ENCODE measurements around the gene AAGAB. TPM values are rescaled to one million over a fixed set of nuclear protein-coding genes. Genes with fewer than 3 reads are reported as not detected.
A peak's percentile ranks its signal among the peaks of the same experiment; 100 is the strongest.

AAGAB gene
- total RNA-seq, 2 experiments from 2014 or later = 14.2 to 15.6 TPM

GRCh38 chr15:67240235-67241131, 14.0 kb downstream of the AAGAB start:
- ChIA-PET CTCF (interaction anchor here (0.5 to 3.0 kb wide), 14 partner anchors 9 to 294 kb away, joined by 3 to 12 read pairs (median 3); partner anchors contain the start of genes AAGAB and IQCH), POLR2A (interaction anchor here (0.6 to 1.5 kb wide), 9 partner anchors 14 to 294 kb away, joined by 3 to 13 read pairs (median 3); partner anchors contain the start of genes AAGAB, IQCH and SMAD3)
- Histone ChIP-seq H3K9me3 (ENCODE audit: control insufficient read depth in 1 of 2, insufficient read depth in 1 of 2, low read length in 2 of 2) (no peaks in the 10 kb centered on the region), H3K27ac (ENCODE audit: low read depth in 1 of 2, low read length in 2 of 2) (peak overlapping the region in 1 of 2 donors; percentile 63), H3K4me3 (ENCODE audit: low read length) (no peak overlapping the region), H3K36me3 (ENCODE audit: insufficient read depth, low read length) (peaks cover 11% of the 10 kb centered on the region), H3K4me1 (ENCODE audit: insufficient read depth, low read length) (peaks cover 28% of the 10 kb centered on the region), H3K27me3 (ENCODE audit: control insufficient read depth in 1 of 2, insufficient read depth in 2 of 2, low read length in 2 of 2) (no peaks in the 10 kb centered on the region)
- intact Hi-C loops (cut with DNase I, micrococcal nuclease) = loop anchor here (1.0 to 10.0 kb wide), 5 partner anchors 14 to 594 kb away; partner anchors contain the start of genes AAGAB (in 1 of the 2) and IQCH (in 1 of the 2)
- Mint-ChIP-seq H3K4me3 (peak overlapping the region; percentile 16), H3K27me3 (no peaks in the 10 kb centered on the region), H3K36me3 (ENCODE audit: low read depth) (peaks cover 26% of the 10 kb centered on the region), H3K9me3 (no peaks in the 10 kb centered on the region), H3K4me1 (ENCODE audit: low read depth) (peaks cover 61% of the 10 kb centered on the region), H3K27ac (peak overlapping the region; percentile 66)
- DNase-seq = peak in 10 of 14 experiments; percentile 7 to 68 (median 26)
- peak; percentile 52 for TF ChIP-seq CTCF (IDR thresholded peaks at IDR 0.05)
- peak; percentile 84 for ATAC-seq (ENCODE audit: poor library complexity)

DNA sequence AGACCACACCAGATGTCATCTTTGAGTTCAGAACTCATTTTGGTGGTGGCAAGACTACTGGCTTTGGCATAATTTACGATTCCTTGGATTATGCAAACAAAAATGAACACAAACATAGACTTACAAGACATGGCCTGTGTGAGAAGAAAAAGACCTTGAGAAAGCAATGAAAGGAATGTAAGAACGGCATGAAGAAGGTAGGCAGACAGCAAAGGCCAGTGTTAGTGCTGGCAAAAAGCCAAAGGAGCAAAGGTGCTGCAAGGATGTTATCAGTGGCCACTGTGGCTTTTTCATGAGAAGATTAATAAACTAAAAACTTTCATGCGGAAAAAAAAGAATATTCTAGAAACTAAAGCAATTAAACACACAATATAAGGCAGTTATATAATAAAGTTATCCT, 21.9 kb downstream of the AAGAB start:
- CTCF ChIA-PET = no interaction called here
- peaks cover 5% of the 10 kb centered on the region for H3K4me1 ChIP-seq (ENCODE audit: insufficient read depth, low read length)

GRCh38 chr15:67230504-67230903, 24.0 kb downstream of the AAGAB start:
- H3K9me3 Mint-ChIP-seq = no peaks in the 10 kb centered on the region
- H3K27me3 Mint-ChIP-seq = no peaks in the 10 kb centered on the region
- CTCF ChIA-PET = no interaction called here
- POLR2A ChIA-PET = no interaction called here
- H3K27ac Mint-ChIP-seq = no peak overlapping the region
- peaks cover 96% of the 10 kb centered on the region for H3K36me3 Mint-ChIP-seq (ENCODE audit: low read depth)
- H3K4me3 ChIP-seq (ENCODE audit: low read length) = no peak overlapping the region
- H3K27ac ChIP-seq (ENCODE audit: low read depth in 1 of 2, low read length in 2 of 2) = no peak overlapping the region
- TF ChIP-seq CTCF (IDR thresholded peaks at IDR 0.05) = no peak
- no peaks in the 10 kb centered on the region for H3K9me3 ChIP-seq (ENCODE audit: control insufficient read depth in 1 of 2, insufficient read depth in 1 of 2, low read length in 2 of 2)
- peaks cover 15% of the 10 kb centered on the region for H3K4me1 Mint-ChIP-seq (ENCODE audit: low read depth)
- DNase-seq (no peak), ATAC-seq (ENCODE audit: poor library complexity) (no peak)
- H3K27me3 ChIP-seq (ENCODE audit: control insufficient read depth in 1 of 2, insufficient read depth in 2 of 2, low read length in 2 of 2) = no peaks in the 10 kb centered on the region
- no peak overlapping the region for H3K4me3 Mint-ChIP-seq
- peaks cover 52% of the 10 kb centered on the region for H3K36me3 ChIP-seq (ENCODE audit: insufficient read depth, low read length)
- intact Hi-C loops (cut with DNase I, micrococcal nuclease) = no loop called here
- H3K4me1 ChIP-seq (ENCODE audit: insufficient read depth, low read length) = peaks cover 5% of the 10 kb centered on the region

More for the DNA sequence above, 21.9 kb downstream of the AAGAB start:
- Histone ChIP-seq H3K27me3 (ENCODE audit: control insufficient read depth in 1 of 2, insufficient read depth in 2 of 2, low read length in 2 of 2) (no peaks in the 10 kb centered on the region), H3K9me3 (ENCODE audit: control insufficient read depth in 1 of 2, insufficient read depth in 1 of 2, low read length in 2 of 2) (no peaks in the 10 kb centered on the region), H3K36me3 (ENCODE audit: insufficient read depth, low read length) (peaks cover 60% of the 10 kb centered on the region), H3K27ac (ENCODE audit: low read depth in 1 of 2, low read length in 2 of 2) (no peak overlapping the region), H3K4me3 (ENCODE audit: low read length) (no peak overlapping the region)
- Mint-ChIP-seq H3K9me3 (no peaks in the 10 kb centered on the region), H3K27ac (no peak overlapping the region), H3K27me3 (no peaks in the 10 kb centered on the region), H3K4me3 (no peak overlapping the region), H3K36me3 (ENCODE audit: low read depth) (peaks cover 90% of the 10 kb centered on the region), H3K4me1 (ENCODE audit: low read depth) (peaks cover 25% of the 10 kb centered on the region)
- POLR2A ChIA-PET = no interaction called here
- no peak for TF ChIP-seq CTCF (IDR thresholded peaks at IDR 0.05)
- DNase-seq (no peak), ATAC-seq (ENCODE audit: poor library complexity) (no peak)
- intact Hi-C loops (cut with DNase I, micrococcal nuclease) = no loop called here

Measured in CD4-positive, alpha-beta T cell (primary cell).